ENCODE data around the gene OR6J1. TPM values are rescaled to one million over a fixed set of nuclear protein-coding genes. Genes with fewer than 3 reads are reported as not detected.

Gene OR6J1
- total and polyA plus RNA-seq, 9 of the 15 experiments (the other 6 are each of a cell fraction or from before 2014, with no cell fraction given), result not detected

GRCh38 chr14:22671622-22672021 lies 27.5 kb upstream of the OR6J1 start (continued):
- TF ChIP-seq, protein P1, sequence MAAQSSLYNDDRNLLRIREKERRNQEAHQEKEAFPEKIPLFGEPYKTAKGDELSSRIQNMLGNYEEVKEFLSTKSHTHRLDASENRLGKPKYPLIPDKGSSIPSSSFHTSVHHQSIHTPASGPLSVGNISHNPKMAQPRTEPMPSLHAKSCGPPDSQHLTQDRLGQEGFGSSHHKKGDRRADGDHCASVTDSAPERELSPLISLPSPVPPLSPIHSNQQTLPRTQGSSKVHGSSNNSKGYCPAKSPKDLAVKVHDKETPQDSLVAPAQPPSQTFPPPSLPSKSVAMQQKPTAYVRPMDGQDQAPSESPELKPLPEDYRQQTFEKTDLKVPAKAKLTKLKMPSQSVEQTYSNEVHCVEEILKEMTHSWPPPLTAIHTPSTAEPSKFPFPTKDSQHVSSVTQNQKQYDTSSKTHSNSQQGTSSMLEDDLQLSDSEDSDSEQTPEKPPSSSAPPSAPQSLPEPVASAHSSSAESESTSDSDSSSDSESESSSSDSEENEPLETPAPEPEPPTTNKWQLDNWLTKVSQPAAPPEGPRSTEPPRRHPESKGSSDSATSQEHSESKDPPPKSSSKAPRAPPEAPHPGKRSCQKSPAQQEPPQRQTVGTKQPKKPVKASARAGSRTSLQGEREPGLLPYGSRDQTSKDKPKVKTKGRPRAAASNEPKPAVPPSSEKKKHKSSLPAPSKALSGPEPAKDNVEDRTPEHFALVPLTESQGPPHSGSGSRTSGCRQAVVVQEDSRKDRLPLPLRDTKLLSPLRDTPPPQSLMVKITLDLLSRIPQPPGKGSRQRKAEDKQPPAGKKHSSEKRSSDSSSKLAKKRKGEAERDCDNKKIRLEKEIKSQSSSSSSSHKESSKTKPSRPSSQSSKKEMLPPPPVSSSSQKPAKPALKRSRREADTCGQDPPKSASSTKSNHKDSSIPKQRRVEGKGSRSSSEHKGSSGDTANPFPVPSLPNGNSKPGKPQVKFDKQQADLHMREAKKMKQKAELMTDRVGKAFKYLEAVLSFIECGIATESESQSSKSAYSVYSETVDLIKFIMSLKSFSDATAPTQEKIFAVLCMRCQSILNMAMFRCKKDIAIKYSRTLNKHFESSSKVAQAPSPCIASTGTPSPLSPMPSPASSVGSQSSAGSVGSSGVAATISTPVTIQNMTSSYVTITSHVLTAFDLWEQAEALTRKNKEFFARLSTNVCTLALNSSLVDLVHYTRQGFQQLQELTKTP (IDR thresholded peaks at IDR 0.05; ENCODE audit: low read depth in 1 of 2, partially characterized antibody in 2 of 2), result no peak
- no peak for TF ChIP-seq RB1 (IDR thresholded peaks at IDR 0.05; ENCODE audit: low read depth)
- no peak for TF ChIP-seq GTF2E2 (tag; IDR thresholded peaks at IDR 0.05)
- no peak for TF ChIP-seq BHLHE40 (IDR thresholded peaks at IDR 0.05; ENCODE audit: low read length)
- no peak for TF ChIP-seq ZNF518B (CRISPR knock-in tag; IDR thresholded peaks at IDR 0.05)
- TF ChIP-seq, protein P2, sequence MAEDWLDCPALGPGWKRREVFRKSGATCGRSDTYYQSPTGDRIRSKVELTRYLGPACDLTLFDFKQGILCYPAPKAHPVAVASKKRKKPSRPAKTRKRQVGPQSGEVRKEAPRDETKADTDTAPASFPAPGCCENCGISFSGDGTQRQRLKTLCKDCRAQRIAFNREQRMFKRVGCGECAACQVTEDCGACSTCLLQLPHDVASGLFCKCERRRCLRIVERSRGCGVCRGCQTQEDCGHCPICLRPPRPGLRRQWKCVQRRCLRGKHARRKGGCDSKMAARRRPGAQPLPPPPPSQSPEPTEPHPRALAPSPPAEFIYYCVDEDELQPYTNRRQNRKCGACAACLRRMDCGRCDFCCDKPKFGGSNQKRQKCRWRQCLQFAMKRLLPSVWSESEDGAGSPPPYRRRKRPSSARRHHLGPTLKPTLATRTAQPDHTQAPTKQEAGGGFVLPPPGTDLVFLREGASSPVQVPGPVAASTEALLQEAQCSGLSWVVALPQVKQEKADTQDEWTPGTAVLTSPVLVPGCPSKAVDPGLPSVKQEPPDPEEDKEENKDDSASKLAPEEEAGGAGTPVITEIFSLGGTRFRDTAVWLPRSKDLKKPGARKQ (CRISPR knock-in tag; IDR thresholded peaks at IDR 0.05), result no peak
- no peak for TF ChIP-seq POLR2AphosphoS2 (IDR thresholded peaks at IDR 0.05; ENCODE audit: low read length)
- no peak for TF ChIP-seq JUND (IDR thresholded peaks at IDR 0.05; ENCODE audit: borderline replicate concordance, low read depth, low read length)
- peak; percentile 47; the same call in 1 of the 3 replicates for TF ChIP-seq JUND (tag; IDR thresholded peaks at IDR 0.05; ENCODE audit: borderline replicate concordance, low read depth, low read length)
- no peak for TF ChIP-seq RBM22 (IDR thresholded peaks at IDR 0.05; ENCODE audit: low read depth, low read length, poor library complexity, severe bottlenecking)
- no peak for TF ChIP-seq DNMT1 (IDR thresholded peaks at IDR 0.05)
- TF ChIP-seq, protein P3, sequence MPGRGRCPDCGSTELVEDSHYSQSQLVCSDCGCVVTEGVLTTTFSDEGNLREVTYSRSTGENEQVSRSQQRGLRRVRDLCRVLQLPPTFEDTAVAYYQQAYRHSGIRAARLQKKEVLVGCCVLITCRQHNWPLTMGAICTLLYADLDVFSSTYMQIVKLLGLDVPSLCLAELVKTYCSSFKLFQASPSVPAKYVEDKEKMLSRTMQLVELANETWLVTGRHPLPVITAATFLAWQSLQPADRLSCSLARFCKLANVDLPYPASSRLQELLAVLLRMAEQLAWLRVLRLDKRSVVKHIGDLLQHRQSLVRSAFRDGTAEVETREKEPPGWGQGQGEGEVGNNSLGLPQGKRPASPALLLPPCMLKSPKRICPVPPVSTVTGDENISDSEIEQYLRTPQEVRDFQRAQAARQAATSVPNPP (IDR thresholded peaks at IDR 0.05; ENCODE audit: borderline replicate concordance, insufficient read depth, insufficient read length), result no peak
- TF ChIP-seq FOS (IDR thresholded peaks at IDR 0.05; ENCODE audit: extremely low read depth, insufficient read length), result no peak
- no peak for TF ChIP-seq ZBTB9 (CRISPR knock-in tag; IDR thresholded peaks at IDR 0.05)
- no peak for TF ChIP-seq RFX5 (IDR thresholded peaks at IDR 0.05; ENCODE audit: low read depth, low read length)
